ENCODE results near the gene PRMT7. TPM values are rescaled to one million over a fixed set of nuclear protein-coding genes. Genes with fewer than 3 reads are reported as not detected.

PRMT7 gene
- total RNA-seq, 2 experiments from 2014 or later, result 60.9 to 73.9 TPM

DNA sequence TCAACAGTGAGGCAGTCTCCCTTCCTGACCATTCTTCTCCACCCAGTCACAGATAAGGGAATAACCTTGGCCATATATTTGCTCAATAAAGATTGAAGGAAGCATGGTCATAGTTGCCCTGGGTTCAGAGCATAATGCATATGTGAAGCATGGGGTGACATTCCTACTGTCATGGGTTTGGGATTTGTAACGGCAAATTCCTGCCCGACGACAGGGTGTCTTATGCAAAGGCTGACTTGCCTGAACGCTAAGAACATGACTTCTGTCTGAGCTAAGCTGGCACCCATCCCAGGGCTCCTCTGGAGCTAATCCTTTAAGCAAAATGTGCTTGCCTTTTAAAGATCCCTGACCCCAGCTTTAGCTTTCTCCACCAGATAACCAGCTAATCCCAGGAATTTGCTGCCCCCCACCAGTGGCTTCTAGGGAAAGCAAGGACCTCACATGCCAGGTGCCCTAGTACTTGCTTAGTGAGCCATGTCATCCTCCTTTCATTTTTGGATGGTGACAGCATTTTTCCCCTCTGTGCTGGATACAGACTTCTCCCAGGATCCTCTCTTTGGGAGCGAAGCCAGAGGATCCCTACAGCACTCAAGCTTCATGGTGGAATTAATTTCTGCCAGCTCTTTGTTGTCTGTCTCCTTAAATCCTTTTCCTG lies 11.8 kb upstream of the PRMT7 start:
- Mint-ChIP-seq H3K36me3 (peaks cover 59% of the 10 kb centered on the region), H3K9me3 (ENCODE audit: low read depth) (no peaks in the 10 kb centered on the region), H3K4me3 (no peak overlapping the region), H3K27me3 (no peaks in the 10 kb centered on the region), H3K4me1 (peaks cover 2% of the 10 kb centered on the region), H3K27ac (peak overlapping the region; percentile 25)
- DNase-seq (no peak), ATAC-seq (no peak)
- CTCF ChIA-PET, result interaction anchor here (2.4 to 3.3 kb wide), 3 partner anchors 11 to 36 kb away, joined by 11 to 25 read pairs (median 12); partner anchors contain the start of genes PRMT7, SLC7A6 and SLC7A6OS

- Mint-ChIP-seq H3K9me3 (ENCODE audit: low read depth) (no peaks in the 10 kb centered on the region), H3K27me3 (no peaks in the 10 kb centered on the region), H3K4me1 (peaks cover 2% of the 10 kb centered on the region), H3K4me3 (no peak overlapping the region), H3K27ac (no peak overlapping the region), H3K36me3 (peaks cover 59% of the 10 kb centered on the region)
- no peak for ATAC-seq
- DNase-seq, result no peak
- CTCF ChIA-PET, result interaction anchor here (0.6 to 3.3 kb wide), 6 partner anchors 10 to 37 kb away, joined by 3 to 25 read pairs (median 7); partner anchors contain the start of genes PRMT7, SLC7A6 and SLC7A6OS
Measured at GRCh38 chr16:68299571-68300453, 11.0 kb upstream of the PRMT7 start.

- Mint-ChIP-seq H3K27me3 (no peaks in the 10 kb centered on the region), H3K9me3 (ENCODE audit: low read depth) (no peaks in the 10 kb centered on the region), H3K27ac (peak overlapping the region; percentile 16), H3K36me3 (peaks cover 64% of the 10 kb centered on the region), H3K4me1 (peaks cover 10% of the 10 kb centered on the region), H3K4me3 (no peak overlapping the region)
- DNase-seq (no peak), ATAC-seq (no peak)
- CTCF ChIA-PET, result interaction anchor here (0.6 to 3.3 kb wide), 6 partner anchors 9 to 38 kb away, joined by 3 to 25 read pairs (median 8); partner anchors contain the start of genes PRMT7, SLC7A6 and SLC7A6OS
Measured at GRCh38 chr16:68300734-68301459, 9.9 kb upstream of the PRMT7 start.

DNA sequence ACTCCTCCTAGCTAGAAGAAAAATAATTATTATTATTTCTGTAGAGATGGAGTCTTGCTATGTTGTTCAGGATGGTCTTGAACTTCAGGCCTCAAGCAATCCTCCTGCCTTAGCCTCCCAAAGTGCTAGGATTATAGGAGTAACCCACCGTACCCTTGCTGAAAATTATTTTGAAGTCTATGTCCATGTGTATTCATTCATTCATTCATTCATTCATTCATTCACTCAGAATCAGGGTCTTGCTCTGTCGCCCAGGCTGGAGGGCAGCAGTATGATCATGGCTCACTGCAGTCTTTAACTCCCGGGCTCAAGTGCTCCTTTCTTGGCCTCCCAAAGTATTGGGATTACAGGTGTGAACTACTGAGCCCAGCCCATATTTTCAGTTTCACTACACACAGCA lies 4.2 kb upstream of the PRMT7 start:
- H3K27ac Mint-ChIP-seq, result no peak overlapping the region
- CTCF ChIA-PET, result interaction anchor here (3.2 kb wide), 1 partner anchor 44 kb away, joined by 28 read pairs; the partner anchor contains the start of gene SLC7A6
- no peak overlapping the region for H3K4me3 Mint-ChIP-seq
- H3K27me3 Mint-ChIP-seq, result no peaks in the 10 kb centered on the region
- peaks cover 31% of the 10 kb centered on the region for H3K4me1 Mint-ChIP-seq
- no peaks in the 10 kb centered on the region for H3K9me3 Mint-ChIP-seq (ENCODE audit: low read depth)
- H3K36me3 Mint-ChIP-seq, result peaks cover 48% of the 10 kb centered on the region
- ATAC-seq, result no peak
- DNase-seq, result no peak

GRCh38 chr16:68309799-68310198 lies 1.0 kb upstream of the PRMT7 start:
- no peaks in the 10 kb centered on the region for H3K27me3 Mint-ChIP-seq
- peaks cover 52% of the 10 kb centered on the region for H3K4me1 Mint-ChIP-seq
- H3K4me3 Mint-ChIP-seq, result peak overlapping the region; percentile 85
- ATAC-seq, result no peak
- DNase-seq, result no peak
- no peaks in the 10 kb centered on the region for H3K9me3 Mint-ChIP-seq (ENCODE audit: low read depth)
- CTCF ChIA-PET, result interaction anchor here (0.5 to 3.2 kb wide), 4 partner anchors 10 to 495 kb away, joined by 3 to 28 read pairs (median 7); partner anchors contain the start of gene SLC7A6
- H3K36me3 Mint-ChIP-seq, result peaks cover 33% of the 10 kb centered on the region
- peak overlapping the region; percentile 85 for H3K27ac Mint-ChIP-seq

- Mint-ChIP-seq H3K4me3 (peak overlapping the region; percentile 85), H3K27me3 (no peaks in the 10 kb centered on the region), H3K27ac (peak overlapping the region; percentile 85), H3K36me3 (peaks cover 31% of the 10 kb centered on the region), H3K4me1 (peaks cover 52% of the 10 kb centered on the region), H3K9me3 (ENCODE audit: low read depth) (no peaks in the 10 kb centered on the region)
- ATAC-seq (no peak), DNase-seq (no peak)
- CTCF ChIA-PET, result interaction anchor here (0.7 to 2.7 kb wide), 18 partner anchors 9 to 748 kb away, joined by 3 to 71 read pairs (median 6); partner anchors contain the start of genes CTCF, PLA2G15 and SLC7A6
Measured at GRCh38 chr16:68310437-68310773, 414 bp upstream of the PRMT7 start.

DNA sequence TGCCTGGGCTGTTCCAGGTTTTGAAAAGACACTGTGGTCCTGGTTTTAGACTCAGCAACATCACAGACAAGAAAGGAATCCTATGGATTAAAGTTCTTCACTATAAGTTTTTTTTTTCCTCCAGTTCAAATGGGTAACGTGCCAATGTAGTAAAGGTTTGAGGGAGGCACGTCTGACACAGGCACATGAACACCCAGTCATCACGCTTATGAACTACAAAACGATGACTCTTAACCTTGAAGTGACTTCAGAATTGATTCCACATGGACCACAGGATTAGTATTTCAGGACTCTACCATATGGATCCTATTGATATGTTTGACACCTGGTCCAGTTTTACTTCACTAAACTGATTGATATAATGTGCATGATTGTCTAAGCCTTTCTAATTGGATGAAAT lies 2.3 kb downstream of the PRMT7 start:
- H3K4me3 Mint-ChIP-seq, result no peak overlapping the region
- ATAC-seq (no peak), DNase-seq (no peak)
- no peak overlapping the region for H3K27ac Mint-ChIP-seq
- H3K4me1 Mint-ChIP-seq, result peaks cover 46% of the 10 kb centered on the region
- peaks cover 34% of the 10 kb centered on the region for H3K36me3 Mint-ChIP-seq
- H3K27me3 Mint-ChIP-seq, result no peaks in the 10 kb centered on the region
- H3K9me3 Mint-ChIP-seq (ENCODE audit: low read depth), result no peaks in the 10 kb centered on the region
- CTCF ChIA-PET, result interaction anchor here (1.1 kb wide), 1 partner anchor 51 kb away, joined by 3 read pairs; no protein-coding TSS in a partner anchor

DNA sequence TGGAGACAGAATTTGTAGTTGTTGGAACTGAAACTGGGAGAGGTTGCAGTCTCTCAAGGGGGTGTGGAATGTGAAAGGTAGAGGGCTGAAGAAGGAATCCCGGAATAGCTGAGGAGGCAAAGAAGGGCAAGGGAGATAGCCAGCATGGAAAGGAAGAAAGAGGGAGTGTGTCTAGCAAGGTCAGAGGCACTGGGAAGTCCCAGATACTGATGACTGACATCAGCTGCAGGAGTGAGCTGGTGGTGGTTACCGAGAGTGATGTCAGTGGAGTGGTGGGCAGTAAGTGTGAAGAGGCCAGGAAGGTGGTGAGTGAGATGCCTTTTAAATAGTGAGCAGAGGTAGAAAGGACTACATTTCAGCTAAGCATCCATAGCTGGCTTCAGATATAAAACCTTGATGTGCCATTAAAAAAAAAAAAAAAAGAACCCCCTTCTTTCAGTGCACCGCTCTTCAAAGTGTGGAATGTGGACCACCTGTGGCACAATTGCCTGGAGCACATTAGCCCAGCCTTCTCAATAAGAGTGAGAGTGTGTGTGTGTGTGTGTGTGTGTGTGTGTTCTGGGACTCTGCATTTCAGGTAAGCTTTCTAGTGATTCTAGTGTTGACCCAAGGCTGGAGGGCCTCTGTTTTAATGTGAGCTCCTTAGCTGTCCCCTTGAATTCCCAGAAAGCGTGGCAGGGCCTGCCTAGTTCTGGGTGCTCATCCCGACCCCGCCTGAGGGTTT lies 8.5 kb downstream of the PRMT7 start:
- Mint-ChIP-seq H3K4me3 (no peak overlapping the region), H3K27me3 (no peaks in the 10 kb centered on the region), H3K4me1 (peaks cover 30% of the 10 kb centered on the region), H3K36me3 (peaks cover 40% of the 10 kb centered on the region), H3K27ac (peak overlapping the region; percentile 78), H3K9me3 (ENCODE audit: low read depth) (no peaks in the 10 kb centered on the region)
- peak; percentile 89 for ATAC-seq
- CTCF ChIA-PET, result interaction anchor here (0.8 to 21.5 kb wide), 6 partner anchors 9 to 58 kb away, joined by 3 to 451 read pairs (median 3); partner anchors contain the start of genes PRMT7, SLC7A6 and SLC7A6OS
- peak; percentile 68 for DNase-seq

GRCh38 chr16:68324336-68324735 lies 13.5 kb downstream of the PRMT7 start:
- Mint-ChIP-seq H3K9me3 (ENCODE audit: low read depth) (no peaks in the 10 kb centered on the region), H3K4me1 (peaks cover 22% of the 10 kb centered on the region), H3K27me3 (no peaks in the 10 kb centered on the region), H3K27ac (no peak overlapping the region), H3K36me3 (peaks cover 26% of the 10 kb centered on the region), H3K4me3 (no peak overlapping the region)
- DNase-seq (no peak), ATAC-seq (no peak)
- CTCF ChIA-PET, result interaction anchor here (1.1 to 21.5 kb wide), 2 partner anchors 15 to 63 kb away, joined by 3 to 451 read pairs; partner anchors contain the start of gene SLC7A6

DNA sequence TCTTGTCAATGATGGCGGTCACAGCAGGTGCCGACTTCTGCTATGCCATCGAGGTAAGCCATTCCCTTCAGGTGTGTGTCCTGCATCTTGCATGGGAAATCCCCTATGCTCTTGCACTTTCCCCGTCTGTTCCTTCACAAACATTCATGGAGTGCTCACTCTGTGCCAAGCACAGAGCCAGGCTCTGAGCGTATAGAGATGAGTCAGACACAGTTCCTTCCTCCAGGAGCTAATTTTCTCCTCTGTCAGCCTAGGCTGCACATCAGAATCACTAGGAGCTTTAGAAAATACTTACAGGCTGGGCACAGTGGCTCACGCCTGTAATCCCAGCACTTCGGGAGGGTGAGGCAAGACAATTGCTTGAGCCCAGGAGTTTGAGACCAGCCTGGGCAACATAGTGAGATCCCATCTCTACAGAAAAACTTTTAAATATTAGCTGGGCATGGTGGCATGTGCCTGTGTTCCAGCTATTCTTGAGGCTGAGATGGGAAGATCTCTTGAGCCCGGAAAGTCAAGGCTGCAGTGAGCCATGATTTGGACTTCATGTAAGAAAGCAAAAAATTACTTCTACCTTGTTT lies 14.1 kb downstream of the PRMT7 start:
- no peak for ATAC-seq
- CTCF ChIA-PET, result interaction anchor here (1.1 to 21.5 kb wide), 2 partner anchors 15 to 64 kb away, joined by 3 to 451 read pairs; partner anchors contain the start of gene SLC7A6
- H3K36me3 Mint-ChIP-seq, result peaks cover 25% of the 10 kb centered on the region
- no peaks in the 10 kb centered on the region for H3K9me3 Mint-ChIP-seq (ENCODE audit: low read depth)
- no peak overlapping the region for H3K27ac Mint-ChIP-seq
- no peak for DNase-seq
- H3K4me1 Mint-ChIP-seq, result peaks cover 17% of the 10 kb centered on the region
- no peak overlapping the region for H3K4me3 Mint-ChIP-seq
- no peaks in the 10 kb centered on the region for H3K27me3 Mint-ChIP-seq

DNA sequence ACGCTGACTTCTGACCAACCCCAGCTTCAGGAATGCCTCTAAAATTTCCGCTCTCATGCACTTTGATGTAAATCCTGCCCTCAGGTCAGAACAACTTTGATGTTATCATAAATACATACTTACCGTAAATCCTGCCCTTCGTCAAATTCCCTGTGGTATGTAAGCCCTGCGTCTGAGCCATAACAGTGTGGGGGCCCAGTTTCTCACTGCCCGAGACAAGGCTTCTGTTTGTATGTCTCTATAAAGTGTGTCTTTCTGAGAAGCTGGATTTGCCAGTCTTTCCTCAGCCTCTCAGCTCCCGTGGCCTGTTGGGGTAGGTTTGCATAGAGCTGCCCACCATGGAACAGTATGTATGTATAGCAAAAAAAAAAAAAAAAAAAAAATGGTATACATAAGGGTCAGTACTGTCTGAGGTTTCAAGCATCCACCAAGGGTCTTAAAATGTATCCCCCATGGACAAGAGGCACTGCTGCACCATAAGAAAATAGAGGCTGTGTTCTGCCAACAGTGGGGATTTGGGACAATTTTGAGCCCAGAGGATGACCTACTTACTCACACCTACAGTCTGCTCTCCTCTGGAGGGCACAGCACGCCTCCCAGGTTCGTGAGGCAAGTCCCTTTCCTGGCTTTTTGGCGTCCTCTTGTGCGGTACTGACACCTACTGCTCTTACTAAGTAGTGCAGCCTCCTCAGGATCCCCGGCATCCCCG lies 17.5 kb downstream of the PRMT7 start:
- Mint-ChIP-seq H3K4me1 (peaks cover 26% of the 10 kb centered on the region), H3K27ac (no peak overlapping the region), H3K4me3 (no peak overlapping the region), H3K36me3 (peaks cover 25% of the 10 kb centered on the region), H3K27me3 (no peaks in the 10 kb centered on the region), H3K9me3 (ENCODE audit: low read depth) (no peaks in the 10 kb centered on the region)
- DNase-seq (peak; percentile 86), ATAC-seq (peak; percentile 97)
- CTCF ChIA-PET, result interaction anchor here (0.6 to 21.5 kb wide), 34 partner anchors 9 to 210 kb away, joined by 3 to 451 read pairs (median 4); partner anchors contain the start of genes PLA2G15, PRMT7, SLC7A6 and SLC7A6OS

Data from activated CD8-positive, alpha-beta memory T cell treated with anti-CD3 and anti-CD28 coated beads, Interleukin-2, amount 10 ng/mL, durations not matched to agents 7 days and 5 days (primary cell).